GM23338 (cell line): Measurements from ENCODE around the gene GJC2. TPM values are rescaled to one million over a fixed set of nuclear protein-coding genes. Genes with fewer than 3 reads are reported as not detected.

Experiments used
- CREB1 ChIP-seq: fragments of 250-450 bp; sonication (Bioruptor Pico); IDR thresholded peaks from 2 replicates; pipeline ENCODE4 v1.5.0; 2020; ENCODE audit warnings: low read depth, mild to moderate bottlenecking, moderate library complexity
- CTCF ChIP-seq, 2 experiments: fragments of 200-600 bp in 1 of 2; sonication (generic) in 1 of 2; conservative IDR thresholded peaks; 2 replicates each; pipeline versions ENCODE4 v1.5.1 to v1.6.1; 2016 to 2017; ENCODE audit warnings: antibody characterized with exemption in 2 of 2, low read depth in 2 of 2, mild to moderate bottlenecking in 2 of 2, moderate library complexity in 1 of 2
- ETS1 ChIP-seq: IDR thresholded peaks from 2 replicates; pipeline ENCODE4 v1.6.1; 2016; ENCODE audit warnings: antibody characterized with exemption
- POLR2AphosphoS5 ChIP-seq: IDR thresholded peaks from 2 replicates; pipeline ENCODE4 v1.6.1; 2016; ENCODE audit warnings: antibody characterized with exemption, low read depth
- REST ChIP-seq: IDR thresholded peaks from one replicate; pipeline ENCODE4 v1.6.1; 2018; ENCODE audit warnings: antibody characterized with exemption; ENCODE audit not compliant: unreplicated experiment
- ZNF114 ChIP-seq: fragments of 250-450 bp; sonication (Bioruptor Pico); IDR thresholded peaks from 2 replicates; pipeline ENCODE4 v1.5.0; 2020; ENCODE audit warnings: mild to moderate bottlenecking, moderate library complexity
- ZNF462 ChIP-seq: fragments of 250-450 bp; sonication (Bioruptor Pico); IDR thresholded peaks from 2 replicates; pipeline ENCODE4 v1.5.0; 2020; ENCODE audit warnings: mild to moderate bottlenecking, moderate library complexity
- polyA plus RNA-seq: library from polyadenylated mRNA; unstranded; fragments of >200 nt; fragmentation: Nextera tagmentation; extraction: Ambion mirVana; gene quantifications from 2 replicates; pipeline ENCODE4 v1.2.1, GENCODE V29; 2016
- total RNA-seq: library from RNA; depleted of rRNA; stranded (reverse); fragments of >200 nt; shearing (Covaris generic); gene quantifications from 2 replicates; pipeline ENCODE4 v1.2.3, GENCODE V29; 2014

GJC2 gene
- total and polyA plus RNA-seq, 2 experiments from 2014 or later = 0.15 to 1.2 TPM

GRCh38 chr1:228181645-228182034 is 31.9 kb downstream of the GJC2 start (continued):
- TF ChIP-seq ZNF462 (CRISPR knock-in tag) (no peak), ETS1 (no peak), CREB1 (CRISPR knock-in tag) (no peak), POLR2AphosphoS5 (no peak), ZNF114 (no peak), REST (no peak), CTCF (conservative IDR thresholded peaks at IDR 0.05; ENCODE audit: low read depth in 2 of 2) (no peak)
